GM23248 (cell line): ENCODE measurements around the gene CRIP1.

Experiments used
- EZH2 ChIP-seq: fragments of 200-600 bp; sonication (generic); IDR thresholded peaks from 2 replicates; pipeline ENCODE4 v1.6.1; 2018; ENCODE audit warnings: antibody characterized with exemption, mild to moderate bottlenecking; ENCODE audit not compliant: insufficient read depth, poor library complexity, severe bottlenecking
- EZH2phosphoT487 ChIP-seq: fragments of 200-600 bp; sonication (generic); IDR thresholded peaks from 2 replicates; pipeline ENCODE4 v1.6.1; 2018; ENCODE audit warnings: antibody characterized with exemption, moderate library complexity, mild to moderate bottlenecking, low read depth; ENCODE audit not compliant: insufficient read depth

GRCh38 chr14:105442125-105442524 is 44.6 kb upstream of the CRIP1 start:
- TF ChIP-seq EZH2 (no peak), EZH2phosphoT487 (no peak)
